A549 (cell line): ENCODE measurements around the gene DLG1.

Experiments
- CEBPB ChIP-seq, 2 experiments: fragments of >200 bp in 1 of 2; sonication (Bioruptor Twin) in 1 of 2; formaldehyde crosslinking in 1 of 2; IDR thresholded peaks; 2 replicates each; pipeline ENCODE4 v1.6.1; 2012 to 2016
- CHD4 ChIP-seq: fragments of 200-600 bp; sonication (generic); IDR thresholded peaks from 2 replicates; pipeline ENCODE4 v1.6.1; 2016; ENCODE audit warnings: antibody characterized with exemption, mild to moderate bottlenecking, borderline replicate concordance
- EHF ChIP-seq: fragments of 250-450 bp; sonication (Bioruptor Pico); IDR thresholded peaks from 2 replicates; pipeline ENCODE4 v1.5.0; 2020; ENCODE audit warnings: mild to moderate bottlenecking
- EP300 ChIP-seq, 2 experiments: fragments of >200 bp; sonication (Bioruptor Twin); formaldehyde crosslinking; IDR thresholded peaks; 2 replicates in 1 of 2; 3 replicates in 1 of 2; pipeline ENCODE4 v1.6.1; 2016 to 2017
- JUNB ChIP-seq: fragments of >200 bp; sonication (Bioruptor Twin); formaldehyde crosslinking; IDR thresholded peaks from 2 replicates; pipeline ENCODE4 v1.6.1; 2016
- POLR2A ChIP-seq: IDR thresholded peaks from 2 replicates; pipeline ENCODE4 v1.6.1; 2012; ENCODE audit warnings: mild to moderate bottlenecking, low read length
- RAD21 ChIP-seq, 2 experiments: fragments of >200 bp in 1 of 2; sonication (Bioruptor Twin) in 1 of 2; formaldehyde crosslinking in 1 of 2; IDR thresholded peaks in 1 of 2; conservative IDR thresholded peaks in 1 of 2; 2 replicates in 1 of 2; 3 replicates in 1 of 2; pipeline ENCODE4 v1.6.1; 2012 to 2018; ENCODE audit warnings: inconsistent platforms in 1 of 2
- RFX5 ChIP-seq: fragments of 450-650 bp; IDR thresholded peaks from 2 replicates; pipeline ENCODE4 v1.7.1; 2014; ENCODE audit warnings: antibody characterized with exemption, mild to moderate bottlenecking, moderate library complexity
- RNF2 ChIP-seq: fragments of 200-600 bp; sonication (generic); IDR thresholded peaks from 2 replicates; pipeline ENCODE4 v1.6.1; 2016; ENCODE audit warnings: low read depth, mild to moderate bottlenecking, antibody characterized with exemption, moderate library complexity, borderline replicate concordance
- SMC3 ChIP-seq: fragments of >200 bp; sonication (Bioruptor Twin); formaldehyde crosslinking; IDR thresholded peaks from 3 replicates; pipeline ENCODE4 v1.6.1; 2018; ENCODE audit warnings: inconsistent platforms
- ZC3H11A ChIP-seq: fragments of 450-650 bp; IDR thresholded peaks from 2 replicates; pipeline ENCODE4 v1.6.1; 2014; ENCODE audit warnings: antibody characterized with exemption, mild to moderate bottlenecking
- TF ChIP-seq, protein P1 (sequence below): fragments of >200 bp; sonication (Bioruptor Twin); formaldehyde crosslinking; IDR thresholded peaks from 3 replicates; pipeline ENCODE4 v1.5.1; 2016
- TF ChIP-seq, protein P2 (sequence below): IDR thresholded peaks from 2 replicates; pipeline ENCODE4 v1.6.1; 2012
- TF ChIP-seq, protein P3 (sequence below): fragments of 450-650 bp; IDR thresholded peaks from 2 replicates; pipeline ENCODE4 v1.6.1; 2014; ENCODE audit warnings: antibody characterized with exemption

DNA sequence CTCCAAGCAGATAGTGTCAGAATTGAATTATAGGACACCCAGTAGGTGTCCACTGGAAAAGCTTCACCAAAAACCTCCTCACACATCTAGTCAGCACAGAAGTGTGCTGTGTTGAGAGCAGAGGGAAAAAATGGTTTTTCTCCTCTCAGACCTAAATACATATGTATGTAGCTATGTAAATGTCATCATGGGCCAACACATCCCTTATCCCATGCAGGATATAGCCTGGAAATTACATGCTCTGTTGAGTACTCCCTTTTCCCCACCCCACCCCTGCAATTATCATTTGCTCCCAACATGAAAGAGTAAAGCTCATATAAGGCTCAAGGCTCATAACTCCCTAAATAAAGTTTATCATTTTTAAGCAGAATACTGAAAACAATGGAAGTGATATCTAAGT is 35.7 kb downstream of the DLG1 start:
- TF ChIP-seq, protein P1, sequence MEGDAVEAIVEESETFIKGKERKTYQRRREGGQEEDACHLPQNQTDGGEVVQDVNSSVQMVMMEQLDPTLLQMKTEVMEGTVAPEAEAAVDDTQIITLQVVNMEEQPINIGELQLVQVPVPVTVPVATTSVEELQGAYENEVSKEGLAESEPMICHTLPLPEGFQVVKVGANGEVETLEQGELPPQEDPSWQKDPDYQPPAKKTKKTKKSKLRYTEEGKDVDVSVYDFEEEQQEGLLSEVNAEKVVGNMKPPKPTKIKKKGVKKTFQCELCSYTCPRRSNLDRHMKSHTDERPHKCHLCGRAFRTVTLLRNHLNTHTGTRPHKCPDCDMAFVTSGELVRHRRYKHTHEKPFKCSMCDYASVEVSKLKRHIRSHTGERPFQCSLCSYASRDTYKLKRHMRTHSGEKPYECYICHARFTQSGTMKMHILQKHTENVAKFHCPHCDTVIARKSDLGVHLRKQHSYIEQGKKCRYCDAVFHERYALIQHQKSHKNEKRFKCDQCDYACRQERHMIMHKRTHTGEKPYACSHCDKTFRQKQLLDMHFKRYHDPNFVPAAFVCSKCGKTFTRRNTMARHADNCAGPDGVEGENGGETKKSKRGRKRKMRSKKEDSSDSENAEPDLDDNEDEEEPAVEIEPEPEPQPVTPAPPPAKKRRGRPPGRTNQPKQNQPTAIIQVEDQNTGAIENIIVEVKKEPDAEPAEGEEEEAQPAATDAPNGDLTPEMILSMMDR, result no peak
- TF ChIP-seq, protein P2, sequence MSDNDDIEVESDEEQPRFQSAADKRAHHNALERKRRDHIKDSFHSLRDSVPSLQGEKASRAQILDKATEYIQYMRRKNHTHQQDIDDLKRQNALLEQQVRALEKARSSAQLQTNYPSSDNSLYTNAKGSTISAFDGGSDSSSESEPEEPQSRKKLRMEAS, result no peak
- TF ChIP-seq EP300 (IDR thresholded peaks at IDR 0.05), result no peak
- TF ChIP-seq RNF2, result no peak
- TF ChIP-seq, protein P3, sequence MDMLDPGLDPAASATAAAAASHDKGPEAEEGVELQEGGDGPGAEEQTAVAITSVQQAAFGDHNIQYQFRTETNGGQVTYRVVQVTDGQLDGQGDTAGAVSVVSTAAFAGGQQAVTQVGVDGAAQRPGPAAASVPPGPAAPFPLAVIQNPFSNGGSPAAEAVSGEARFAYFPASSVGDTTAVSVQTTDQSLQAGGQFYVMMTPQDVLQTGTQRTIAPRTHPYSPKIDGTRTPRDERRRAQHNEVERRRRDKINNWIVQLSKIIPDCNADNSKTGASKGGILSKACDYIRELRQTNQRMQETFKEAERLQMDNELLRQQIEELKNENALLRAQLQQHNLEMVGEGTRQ, result no peak
- TF ChIP-seq RAD21 (conservative IDR thresholded peaks at IDR 0.05 in 1 of 2, IDR thresholded peaks at IDR 0.05 in 1 of 2), result no peak
- no peak for TF ChIP-seq JUNB
- no peak for TF ChIP-seq CEBPB (IDR thresholded peaks at IDR 0.05)
- no peak for TF ChIP-seq CHD4
- TF ChIP-seq SMC3, result no peak
- TF ChIP-seq POLR2A, result no peak
- no peak for TF ChIP-seq RFX5
- TF ChIP-seq ZC3H11A, result no peak
- TF ChIP-seq EHF (CRISPR knock-in tag), result no peak
